ENCODE data around the gene CDHR5. TPM values are rescaled to one million over a fixed set of nuclear protein-coding genes. Genes with fewer than 3 reads are reported as not detected.
"Not testable (repeated sequence)": the region's sequence is repeated elsewhere in the genome, so short reads cannot be mapped to it uniquely, and the experiment has no call there.

The CDHR5 gene, protein sequence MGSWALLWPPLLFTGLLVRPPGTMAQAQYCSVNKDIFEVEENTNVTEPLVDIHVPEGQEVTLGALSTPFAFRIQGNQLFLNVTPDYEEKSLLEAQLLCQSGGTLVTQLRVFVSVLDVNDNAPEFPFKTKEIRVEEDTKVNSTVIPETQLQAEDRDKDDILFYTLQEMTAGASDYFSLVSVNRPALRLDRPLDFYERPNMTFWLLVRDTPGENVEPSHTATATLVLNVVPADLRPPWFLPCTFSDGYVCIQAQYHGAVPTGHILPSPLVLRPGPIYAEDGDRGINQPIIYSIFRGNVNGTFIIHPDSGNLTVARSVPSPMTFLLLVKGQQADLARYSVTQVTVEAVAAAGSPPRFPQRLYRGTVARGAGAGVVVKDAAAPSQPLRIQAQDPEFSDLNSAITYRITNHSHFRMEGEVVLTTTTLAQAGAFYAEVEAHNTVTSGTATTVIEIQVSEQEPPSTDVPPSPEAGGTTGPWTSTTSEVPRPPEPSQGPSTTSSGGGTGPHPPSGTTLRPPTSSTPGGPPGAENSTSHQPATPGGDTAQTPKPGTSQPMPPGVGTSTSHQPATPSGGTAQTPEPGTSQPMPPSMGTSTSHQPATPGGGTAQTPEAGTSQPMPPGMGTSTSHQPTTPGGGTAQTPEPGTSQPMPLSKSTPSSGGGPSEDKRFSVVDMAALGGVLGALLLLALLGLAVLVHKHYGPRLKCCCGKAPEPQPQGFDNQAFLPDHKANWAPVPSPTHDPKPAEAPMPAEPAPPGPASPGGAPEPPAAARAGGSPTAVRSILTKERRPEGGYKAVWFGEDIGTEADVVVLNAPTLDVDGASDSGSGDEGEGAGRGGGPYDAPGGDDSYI
- total RNA-seq, result 0.07 TPM in 1 of 2 replicates, not detected in the other

DNA sequence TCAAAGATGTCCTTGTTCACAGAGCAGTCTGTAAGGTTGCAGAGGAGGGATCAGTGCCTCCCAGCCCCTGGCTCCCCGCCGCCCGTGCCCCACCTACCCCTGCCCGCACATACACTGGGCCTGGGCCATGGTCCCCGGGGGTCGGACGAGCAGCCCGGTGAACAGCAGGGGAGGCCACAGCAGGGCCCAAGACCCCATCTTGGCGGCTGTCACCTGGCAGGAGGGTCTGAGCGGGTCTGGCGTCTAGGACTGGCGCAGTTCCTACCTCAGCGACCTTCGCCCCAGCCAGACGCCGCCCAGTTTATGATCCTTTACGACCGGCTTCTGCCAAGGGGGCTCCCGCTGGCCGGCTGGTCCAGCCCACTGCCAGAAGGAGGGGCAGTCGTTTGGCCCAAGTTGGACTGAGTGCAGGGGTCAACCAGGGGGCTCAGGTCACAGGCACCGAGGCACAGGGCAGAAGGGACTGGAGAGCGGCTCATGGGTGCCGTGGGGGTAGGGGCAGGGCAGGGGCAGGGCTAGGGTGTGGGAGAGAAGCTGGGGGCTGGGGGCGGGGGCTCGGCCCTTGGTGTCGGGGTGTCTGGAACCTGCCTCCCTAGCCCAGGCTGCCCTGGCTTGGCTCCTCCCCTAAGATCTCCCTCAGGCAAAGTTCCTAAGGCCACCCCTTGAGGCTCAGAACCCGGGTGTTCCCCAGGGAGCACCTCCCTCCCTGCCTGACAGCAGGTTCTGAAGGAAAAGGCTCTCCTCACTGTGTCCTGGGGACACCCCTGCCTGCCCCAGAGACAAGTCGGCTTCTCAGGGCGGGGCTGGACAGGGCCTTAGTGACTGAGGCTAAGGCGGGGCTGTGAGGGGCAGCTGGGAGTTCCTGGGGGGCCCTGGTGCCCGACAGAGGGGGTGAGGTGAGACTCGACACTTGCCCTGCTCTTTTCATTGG is at the start of gene CDHR5:
CDHR5 (minus strand) TSS at position 251 of the 931 bp plus-strand sequence; CDS start at position 198, 53 bp downstream.
- intact Hi-C loops (cut with micrococcal nuclease), result no loop called here

GRCh38 chr11:674406-674805 is 49.7 kb upstream of the CDHR5 start:
- intact Hi-C loops (cut with micrococcal nuclease), result no loop called here

GRCh38 chr11:673866-674265 is 49.1 kb upstream of the CDHR5 start:
- intact Hi-C loops (cut with micrococcal nuclease), result no loop called here

GRCh38 chr11:665704-666281 is 41.0 kb upstream of the CDHR5 start:
- intact Hi-C loops (cut with micrococcal nuclease), result no loop called here

DNA sequence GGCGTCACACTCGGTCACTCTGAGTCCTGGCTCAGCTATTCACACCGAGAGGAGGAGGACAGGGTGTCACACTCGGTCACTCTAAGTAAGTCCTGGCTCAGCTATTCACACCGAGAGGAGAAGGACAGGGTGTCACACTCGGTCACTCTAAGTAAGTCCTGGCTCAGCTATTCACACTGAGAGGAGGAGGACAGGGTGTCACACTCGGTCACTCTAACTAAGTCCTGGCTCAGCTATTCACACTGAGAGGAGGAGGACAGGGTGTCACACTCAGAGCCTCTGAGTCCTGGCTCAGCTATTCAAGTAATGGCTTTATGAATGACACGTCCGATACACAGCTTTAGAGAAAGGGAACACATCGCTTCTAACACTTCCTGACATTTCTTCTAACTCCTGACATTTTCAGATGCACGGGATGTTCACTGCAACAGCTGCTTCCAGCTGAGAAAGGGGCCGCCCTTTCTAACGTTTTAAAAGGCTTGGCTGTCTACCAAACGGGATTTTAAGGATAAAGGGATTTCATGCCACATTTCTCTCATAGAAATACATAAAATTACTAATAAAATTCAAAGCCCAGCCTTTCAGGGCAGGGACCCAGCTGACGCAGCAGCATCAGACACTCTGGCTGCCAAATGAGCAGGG is 40.4 kb upstream of the CDHR5 start:
- intact Hi-C loops (cut with micrococcal nuclease), result no loop called here

DNA sequence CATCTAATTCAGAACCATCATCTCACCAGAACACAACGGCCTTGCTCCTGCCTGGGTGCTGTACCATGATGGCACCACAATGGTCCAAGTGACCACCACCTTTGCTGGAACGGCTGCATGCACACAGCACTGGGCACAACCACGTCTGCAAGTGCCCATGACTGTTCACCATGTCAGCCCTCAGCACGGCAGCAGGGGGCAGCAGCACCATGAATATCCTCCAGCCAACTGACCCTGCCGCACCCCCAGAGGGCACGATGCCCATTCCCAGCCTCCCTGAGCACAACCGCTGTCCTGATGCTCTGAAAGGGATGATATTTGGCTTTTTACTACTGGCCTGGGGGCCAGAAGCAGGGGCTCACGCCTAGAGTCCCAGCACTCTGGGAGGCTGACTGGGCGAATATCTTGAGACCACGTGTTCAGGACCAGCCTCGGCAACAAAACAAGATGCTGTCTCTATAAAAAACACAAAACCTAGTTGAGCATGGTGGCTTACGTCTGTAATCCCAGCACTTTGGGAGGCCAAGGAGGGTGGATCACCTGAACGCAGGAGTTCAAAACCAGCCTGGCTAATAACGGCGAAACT is 38.0 kb upstream of the CDHR5 start:
- intact Hi-C loops (cut with micrococcal nuclease), result loop anchor here (1.0 kb wide), 1 partner anchor 61 kb away; no protein-coding TSS in a partner anchor

DNA sequence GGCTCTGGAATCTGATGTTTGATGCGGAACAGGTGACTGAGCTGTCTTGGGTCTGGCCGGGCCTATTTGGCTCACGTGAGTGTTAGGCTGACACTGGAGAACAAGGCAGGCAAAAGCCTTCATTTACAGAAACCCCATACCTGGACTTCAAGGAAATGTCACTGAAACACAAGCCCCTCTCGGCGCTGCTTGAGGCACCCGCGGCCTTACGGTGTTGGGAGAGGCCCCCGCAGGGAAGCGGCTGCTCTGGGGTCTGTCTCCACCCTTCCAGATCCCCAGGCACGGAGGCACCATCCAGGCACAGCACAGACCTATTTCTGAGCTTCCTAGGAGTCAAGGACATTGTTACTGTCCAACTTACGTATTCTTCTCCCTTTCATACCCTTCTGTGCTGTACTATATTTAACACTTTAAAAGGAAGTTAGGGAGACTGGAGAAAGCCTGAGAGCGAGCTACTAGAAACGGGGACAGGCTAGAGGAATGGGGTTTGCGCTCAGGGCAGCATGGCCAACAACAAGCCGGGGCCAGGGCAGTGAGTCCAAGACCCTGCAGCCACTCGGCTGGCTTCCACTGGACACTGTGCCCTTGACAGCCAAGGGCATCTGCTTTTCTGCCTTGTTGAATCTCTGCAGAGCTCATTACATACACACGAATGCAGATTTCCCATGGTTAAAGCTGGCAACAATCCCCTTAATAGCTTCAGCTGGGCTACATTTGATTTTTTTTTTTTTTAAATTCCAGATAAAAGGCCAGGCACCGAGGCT is 36.1 kb upstream of the CDHR5 start:
- intact Hi-C loops (cut with micrococcal nuclease), result no loop called here

DNA sequence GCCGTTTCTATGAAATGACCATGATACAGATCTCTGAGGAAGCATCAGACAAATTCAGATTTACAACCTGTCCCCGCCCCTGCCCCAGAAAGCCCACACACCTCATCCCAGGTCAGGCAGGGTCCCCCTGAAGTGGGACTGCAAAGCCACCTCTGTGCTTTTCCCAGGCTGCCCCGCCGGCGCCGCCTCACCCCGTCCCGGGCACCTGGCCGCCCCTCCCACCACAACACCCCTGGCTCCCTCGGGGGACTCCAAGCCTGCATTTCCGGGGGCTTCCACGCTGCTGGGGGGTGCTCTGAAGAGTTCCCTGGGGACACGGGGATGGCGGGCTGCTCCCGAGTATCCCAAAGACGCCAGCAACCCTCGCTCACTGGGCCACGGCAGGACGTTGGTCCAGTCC is 35.5 kb upstream of the CDHR5 start:
- intact Hi-C loops (cut with micrococcal nuclease), result no loop called here

DNA sequence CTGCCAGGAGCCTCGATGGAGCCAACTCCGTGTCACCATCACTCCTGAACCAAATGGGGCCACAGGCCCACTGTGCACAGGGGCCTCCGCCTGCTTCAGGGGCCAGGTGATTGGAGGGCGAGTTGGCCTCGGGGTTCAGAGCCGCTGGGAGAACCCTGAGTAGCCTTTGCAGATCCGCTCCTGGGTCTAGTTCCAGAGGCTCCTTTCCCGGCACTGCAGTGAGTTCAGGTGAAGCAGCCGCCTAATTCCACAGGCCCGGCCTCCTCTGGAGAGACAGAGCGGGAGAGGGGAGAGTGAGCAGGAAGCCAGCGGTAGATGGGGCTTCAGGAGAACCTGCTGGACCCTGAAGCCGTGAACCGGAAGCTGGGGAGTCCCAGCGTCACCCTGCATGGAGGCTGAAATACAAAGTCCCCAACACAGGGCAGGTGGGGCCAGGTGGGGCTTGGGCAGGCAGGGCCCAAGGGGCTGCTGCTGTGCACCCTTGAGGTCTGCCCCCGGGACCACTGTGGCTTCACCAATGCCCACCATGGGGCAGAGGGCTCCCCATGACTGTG is 34.9 kb upstream of the CDHR5 start:
- intact Hi-C loops (cut with micrococcal nuclease), result no loop called here

GRCh38 chr11:657691-658126 is 33.0 kb upstream of the CDHR5 start:
- intact Hi-C loops (cut with micrococcal nuclease), result no loop called here

GRCh38 chr11:656866-657265 is 32.1 kb upstream of the CDHR5 start:
- intact Hi-C loops (cut with micrococcal nuclease), result no loop called here

DNA sequence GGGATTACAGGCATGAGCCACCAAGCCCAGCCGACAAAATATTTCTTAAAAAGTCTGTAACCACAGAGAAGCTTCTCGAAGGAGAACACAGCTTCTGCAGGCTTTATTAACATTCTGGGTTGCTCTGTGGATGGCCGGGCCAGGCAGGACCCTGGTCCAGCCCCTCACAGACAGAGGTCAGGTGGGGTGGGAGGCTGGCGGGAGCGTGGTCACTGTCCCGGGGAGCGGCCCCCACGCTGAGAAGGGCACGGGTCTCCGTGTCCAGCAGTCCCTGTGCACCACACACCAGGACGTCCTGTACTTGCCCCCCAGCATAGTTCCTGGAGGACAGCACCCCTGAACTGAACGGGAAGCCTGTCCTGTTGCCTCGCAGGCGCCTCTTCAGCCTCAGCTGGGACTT is 31.7 kb upstream of the CDHR5 start:
- intact Hi-C loops (cut with micrococcal nuclease), result no loop called here

DNA sequence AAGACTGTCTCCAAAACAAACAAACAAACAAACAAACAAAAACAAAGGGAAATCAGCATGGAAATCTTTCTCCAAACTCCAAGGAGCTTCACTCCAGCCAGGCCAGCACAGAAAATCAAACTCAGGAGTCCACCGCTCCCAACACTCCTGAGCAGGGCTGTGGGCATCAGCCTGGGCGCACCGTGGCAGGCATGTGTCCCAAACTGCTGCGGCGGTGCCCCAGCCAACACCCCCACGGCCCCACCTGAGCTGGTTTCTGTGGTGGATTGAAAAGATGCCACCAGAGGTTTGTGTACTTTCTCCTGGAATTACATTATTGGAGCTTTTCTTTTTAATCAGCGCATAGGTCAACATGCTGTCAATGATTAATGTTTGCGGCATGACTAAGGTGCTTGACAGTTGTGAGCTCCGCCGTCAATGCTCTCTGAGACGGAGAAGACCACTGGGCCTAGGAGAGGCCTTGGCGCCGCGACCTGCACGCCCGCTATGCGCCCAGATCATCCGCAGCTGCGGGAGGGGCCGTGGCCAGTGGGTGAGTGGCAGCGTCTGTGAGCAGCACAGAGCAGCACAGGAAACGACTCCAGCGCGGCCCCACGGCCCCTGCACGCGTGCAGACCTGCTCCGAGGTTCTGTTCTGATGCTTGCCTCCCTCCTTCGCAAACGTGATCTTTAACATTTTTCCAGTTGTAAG is 30.4 kb upstream of the CDHR5 start:
- intact Hi-C loops (cut with micrococcal nuclease), result no loop called here

GRCh38 chr11:654444-654843 is 29.7 kb upstream of the CDHR5 start:
- intact Hi-C loops (cut with micrococcal nuclease), result not testable (repeated sequence)

DNA sequence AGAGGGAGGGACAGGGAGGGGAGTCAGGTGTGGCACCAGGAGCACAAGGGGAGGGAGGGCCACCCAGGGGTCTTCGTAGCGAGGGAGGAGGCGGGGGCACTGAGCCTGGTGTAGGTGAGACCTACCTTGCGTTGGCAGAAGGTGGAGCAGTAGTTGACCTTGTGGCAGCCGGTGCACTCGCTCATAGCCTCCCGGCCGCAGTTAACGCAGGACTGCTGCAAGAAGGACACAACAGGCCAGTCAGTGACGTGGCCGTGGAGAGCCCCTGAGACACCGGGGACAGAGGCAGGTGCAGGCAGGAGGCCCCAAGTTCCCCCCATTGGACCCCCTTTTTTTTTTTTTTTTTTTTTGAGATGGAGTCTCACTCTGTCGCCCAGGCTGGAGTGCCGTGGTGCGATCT is 29.1 kb upstream of the CDHR5 start:
- intact Hi-C loops (cut with micrococcal nuclease), result no loop called here

DNA sequence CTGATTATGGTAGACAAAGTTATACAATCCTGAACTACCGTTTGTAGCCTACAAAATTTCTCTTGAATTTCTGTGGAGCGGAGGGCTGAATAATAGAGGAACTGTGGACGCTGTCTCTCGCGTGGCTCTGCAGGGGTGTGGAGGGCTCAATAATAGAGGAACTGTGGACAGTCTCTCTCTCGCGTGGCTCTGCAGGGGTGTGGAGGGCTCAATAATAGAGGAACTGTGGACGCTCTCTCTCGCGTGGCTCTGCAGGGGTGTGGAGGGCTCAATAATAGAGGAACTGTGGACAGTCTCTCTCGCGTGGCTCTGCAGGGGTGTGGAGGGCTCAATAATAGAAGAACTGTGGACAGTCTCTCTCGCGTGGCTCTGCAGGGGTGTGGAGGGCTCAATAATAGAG is 28.4 kb upstream of the CDHR5 start:
- intact Hi-C loops (cut with micrococcal nuclease), result not testable (repeated sequence)

DNA sequence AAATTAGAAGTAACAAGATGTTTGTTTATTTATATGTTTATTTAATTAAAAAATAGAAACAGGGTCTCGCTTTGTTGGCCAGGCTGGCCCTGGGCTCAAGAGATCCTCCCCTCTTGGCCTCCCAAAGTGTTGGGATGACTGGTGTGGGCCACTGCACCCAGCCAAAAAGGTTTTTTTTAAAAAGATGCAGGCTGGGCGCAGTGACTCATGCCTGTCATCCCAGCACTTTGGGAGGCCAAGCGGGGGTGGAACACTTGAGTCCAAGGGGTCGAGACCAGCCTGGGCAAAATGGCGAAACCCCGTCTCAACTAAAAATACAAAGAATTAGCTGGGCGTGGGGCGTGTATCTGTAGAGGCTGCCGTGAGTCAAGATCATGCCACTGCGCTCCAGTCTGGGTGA is 25.7 kb upstream of the CDHR5 start:
- intact Hi-C loops (cut with micrococcal nuclease), result no loop called here

DNA sequence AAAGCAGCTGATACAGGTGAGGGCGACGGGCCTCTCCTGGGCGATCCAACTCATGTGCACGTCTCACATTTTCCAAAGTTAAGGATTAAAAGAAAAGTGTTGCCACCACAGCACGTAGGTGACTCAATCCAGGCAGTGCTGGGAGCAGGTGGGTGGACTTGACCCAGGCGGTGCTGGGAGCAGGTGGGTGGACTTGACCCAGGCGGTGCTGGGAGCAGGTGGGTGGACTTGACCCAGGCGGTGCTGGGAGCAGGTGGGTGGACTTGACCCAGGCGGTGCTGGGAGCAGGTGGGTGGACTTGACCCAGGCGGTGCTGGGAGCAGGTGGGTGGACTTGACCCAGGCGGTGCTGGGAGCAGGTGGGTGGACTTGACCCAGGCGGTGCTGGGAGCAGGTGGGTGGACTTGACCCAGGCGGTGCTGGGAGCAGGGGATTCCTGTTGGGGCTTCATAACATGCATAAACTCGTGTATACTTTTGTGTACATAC is 23.0 kb upstream of the CDHR5 start:
- intact Hi-C loops (cut with micrococcal nuclease), result not testable (repeated sequence)

Measured in T-helper 2 cell treated with Interferon-gamma antibody and Interleukin-4, amounts not matched to agents 100 ng/mL and 5 ng/mL, for 36 hours (primary cell).